Measurements from ENCODE around the gene CLEC1B.
A peak's percentile ranks its signal among the peaks of the same experiment; 100 is the strongest.

The CLEC1B gene

GRCh38 chr12:9961901-9962300, 37.0 kb downstream of the CLEC1B start:
- peaks cover 45% of the 10 kb centered on the region for H3K4me1 ChIP-seq (ENCODE audit: insufficient read depth, low read length, poor library complexity, severe bottlenecking)
- no peak overlapping the region for H2AFZ ChIP-seq (ENCODE audit: low read length)
- TF ChIP-seq CTCF (conservative IDR thresholded peaks at IDR 0.05; ENCODE audit: low read length) (no peak), EZH2phosphoT487 (IDR thresholded peaks at IDR 0.05; ENCODE audit: borderline replicate concordance) (no peak)
- H3K9ac ChIP-seq (ENCODE audit: low read depth, low read length, poor library complexity, severe bottlenecking): no peak overlapping the region
- H4K20me1 ChIP-seq (ENCODE audit: insufficient read depth, low read length, poor library complexity, severe bottlenecking): no peaks in the 10 kb centered on the region
- 0 out of 2 replicates have a peak, but pooled peaks cover 5% of the 10 kb centered on the region for H3F3A ChIP-seq (ENCODE audit: low read depth)
- H3K79me2 ChIP-seq (ENCODE audit: insufficient read depth, low read length): no peaks in the 10 kb centered on the region
- H3K4me2 ChIP-seq (ENCODE audit: low read depth, low read length, poor library complexity, severe bottlenecking): peak overlapping the region; percentile 59
- no peaks in the 10 kb centered on the region for H3K36me3 ChIP-seq (ENCODE audit: insufficient read depth, low read length)
- H3K27me3 ChIP-seq (ENCODE audit: insufficient read depth, low read length, poor library complexity, severe bottlenecking): no peaks in the 10 kb centered on the region
- H3K9me2 ChIP-seq (replicated peaks; ENCODE audit: low read depth, low read length): no peaks in the 10 kb centered on the region
- H3K4me3 ChIP-seq (ENCODE audit: low read length, poor library complexity, severe bottlenecking): peak overlapping the region; percentile 51
- H3K9me3 ChIP-seq (ENCODE audit: insufficient read depth, low read depth, low read length): no peaks in the 10 kb centered on the region

- no peaks in the 10 kb centered on the region for H4K20me1 ChIP-seq (ENCODE audit: insufficient read depth, low read length, poor library complexity, severe bottlenecking)
- H2AFZ ChIP-seq (ENCODE audit: low read length): 0 out of 2 replicates have a peak overlapping the region, but pooled peaks have one; percentile 19
- H3K4me3 ChIP-seq (ENCODE audit: low read length, poor library complexity, severe bottlenecking): peak overlapping the region; percentile 51
- H3K36me3 ChIP-seq (ENCODE audit: insufficient read depth, low read length): no peaks in the 10 kb centered on the region
- H3K4me2 ChIP-seq (ENCODE audit: low read depth, low read length, poor library complexity, severe bottlenecking): peak overlapping the region; percentile 59
- no peaks in the 10 kb centered on the region for H3K9me2 ChIP-seq (replicated peaks; ENCODE audit: low read depth, low read length)
- H3K9me3 ChIP-seq (ENCODE audit: insufficient read depth, low read depth, low read length): no peaks in the 10 kb centered on the region
- no peak overlapping the region for H3K9ac ChIP-seq (ENCODE audit: low read depth, low read length, poor library complexity, severe bottlenecking)
- H3F3A ChIP-seq (ENCODE audit: low read depth): 0 out of 2 replicates have a peak, but pooled peaks cover 5% of the 10 kb centered on the region
- no peaks in the 10 kb centered on the region for H3K27me3 ChIP-seq (ENCODE audit: insufficient read depth, low read length, poor library complexity, severe bottlenecking)
- peaks cover 49% of the 10 kb centered on the region for H3K4me1 ChIP-seq (ENCODE audit: insufficient read depth, low read length, poor library complexity, severe bottlenecking)
- no peaks in the 10 kb centered on the region for H3K79me2 ChIP-seq (ENCODE audit: insufficient read depth, low read length)
- no peak for TF ChIP-seq EZH2phosphoT487 (IDR thresholded peaks at IDR 0.05; ENCODE audit: borderline replicate concordance)
- TF ChIP-seq CTCF (conservative IDR thresholded peaks at IDR 0.05; ENCODE audit: low read length): no peak
These were observed 37.8 kb downstream of the CLEC1B start for GRCh38 chr12:9961106-9961505.

- H3K36me3 ChIP-seq (ENCODE audit: insufficient read depth, low read length): no peaks in the 10 kb centered on the region
- no peaks in the 10 kb centered on the region for H3K27me3 ChIP-seq (ENCODE audit: insufficient read depth, low read length, poor library complexity, severe bottlenecking)
- H2AFZ ChIP-seq (ENCODE audit: low read length): no peak overlapping the region
- H3K4me2 ChIP-seq (ENCODE audit: low read depth, low read length, poor library complexity, severe bottlenecking): peak overlapping the region; percentile 59
- TF ChIP-seq CTCF (conservative IDR thresholded peaks at IDR 0.05; ENCODE audit: low read length) (no peak), EZH2phosphoT487 (IDR thresholded peaks at IDR 0.05; ENCODE audit: borderline replicate concordance) (no peak)
- no peaks in the 10 kb centered on the region for H3K79me2 ChIP-seq (ENCODE audit: insufficient read depth, low read length)
- no peak overlapping the region for H3K9ac ChIP-seq (ENCODE audit: low read depth, low read length, poor library complexity, severe bottlenecking)
- no peaks in the 10 kb centered on the region for H4K20me1 ChIP-seq (ENCODE audit: insufficient read depth, low read length, poor library complexity, severe bottlenecking)
- no peaks in the 10 kb centered on the region for H3K9me2 ChIP-seq (replicated peaks; ENCODE audit: low read depth, low read length)
- H3K4me3 ChIP-seq (ENCODE audit: low read length, poor library complexity, severe bottlenecking): peak overlapping the region; percentile 35
- peaks cover 49% of the 10 kb centered on the region for H3K4me1 ChIP-seq (ENCODE audit: insufficient read depth, low read length, poor library complexity, severe bottlenecking)
- H3F3A ChIP-seq (ENCODE audit: low read depth): 0 out of 2 replicates have a peak, but pooled peaks cover 5% of the 10 kb centered on the region
- H3K9me3 ChIP-seq (ENCODE audit: insufficient read depth, low read depth, low read length): no peaks in the 10 kb centered on the region
These were observed 38.3 kb downstream of the CLEC1B start for GRCh38 chr12:9960590-9960989.
